Stomach (tissue), 9 donors: Measurements from ENCODE around the gene NPPC. TPM values are rescaled to one million over a fixed set of nuclear protein-coding genes. Genes with fewer than 3 reads are reported as not detected.

Experiments
- DNase-seq, 2 donors: peaks; one replicate each; pipeline versions ENCODE4 v3.0.0 to v3.0.0-alpha.2; 2013 to 2019
- H3K27ac ChIP-seq, 5 donors: fragments of 200-600 bp in 4 of 5; sonication (generic) in 4 of 5; one replicate each; pipeline ENCODE4 v1.5.1; 2013 to 2019; ENCODE audit warnings: mild to moderate bottlenecking in 1 of 5, moderate library complexity in 1 of 5
- H3K27me3 ChIP-seq, 3 donors: fragments of 200-600 bp; sonication (generic); one replicate each; pipeline ENCODE4 v1.5.1; 2017 to 2019; ENCODE audit warnings: mixed run types in 1 of 3
- H3K36me3 ChIP-seq, 4 donors: fragments of 200-600 bp; sonication (generic); 1 replicate in 3 of 4; 2 replicates in 1 of 4; pipeline ENCODE4 v1.5.1; 2016 to 2019
- H3K4me1 ChIP-seq, 4 donors: fragments of 200-600 bp; sonication (generic); one replicate each; pipeline ENCODE4 v1.5.1; 2016 to 2019
- H3K4me3 ChIP-seq, 4 donors: fragments of 200-600 bp; sonication (generic) in 3 of 4; one replicate each; pipeline ENCODE4 v1.5.1; 2016 to 2019; ENCODE audit warnings: mild to moderate bottlenecking in 1 of 4
- H3K9me3 ChIP-seq, 4 donors: fragments of 200-600 bp; sonication (generic); one replicate each; pipeline ENCODE4 v1.5.1; 2016 to 2019
- EP300 ChIP-seq: sonication (generic); formaldehyde crosslinking; IDR thresholded peaks from one replicate; pipeline ENCODE4 v1.6.1; 2017; ENCODE audit warnings: antibody characterized with exemption
- POLR2A ChIP-seq, 4 donors: fragments of 450-650 bp; IDR thresholded peaks; one replicate each; pipeline ENCODE4 v1.6.1; 2016; ENCODE audit warnings: antibody characterized with exemption in 4 of 4, control low read depth in 2 of 4, mild to moderate bottlenecking in 1 of 4, moderate library complexity in 1 of 4
- POLR2AphosphoS5 ChIP-seq, 3 donors: sonication (generic); formaldehyde crosslinking; IDR thresholded peaks; one replicate each; pipeline ENCODE4 v1.6.1; 2016; ENCODE audit warnings: antibody characterized with exemption in 3 of 3
- WGBS, 5 donors: extraction: QIAGEN DNeasy Blood & Tissue Kit in 3 of 5; methylation state at CpG; one replicate each; pipeline versions ENCODE4 v1.1.5 to v1.1.7; 2013 to 2018; 5-methylcytosine and 5-hydroxymethylcytosine counted together
- intact Hi-C: fragments of 100-400 bp; cut with DNase I; formaldehyde crosslinking; loops from one replicate; pipeline ENCODE4 v1.15.1; 2023; ENCODE audit warnings: low total_unique reads
- polyA plus RNA-seq, 3 donors: library from polyadenylated mRNA; stranded (reverse); fragments of 200-250 nt; gene quantifications; one replicate each; pipeline ENCODE4 v1.2.3, GENCODE V29; 2013
- small RNA-seq, 4 donors: library from RNA; depleted of rRNA; stranded (forward); fragments of <200 nt; gene quantifications; one replicate each; pipeline ENCODE3, GENCODE V24; 2016
- total RNA-seq, 5 donors: library from RNA; depleted of rRNA; stranded (reverse); fragments of >200 nt; gene quantifications; one replicate each; pipeline versions ENCODE4 v1.1.0 to v1.2.3, GENCODE V29; 2014 to 2016
- TF ChIP-seq, protein P1 (sequence below), 7 experiments: fragments of 450-650 bp in 4 of 7; fragments of 200-600 bp in 3 of 7; sonication (generic) in 3 of 7; IDR thresholded peaks; one replicate each; pipeline ENCODE4 v1.5.1; 2016 to 2019; ENCODE audit warnings: antibody characterized with exemption in 7 of 7, control low read depth in 2 of 7, mild to moderate bottlenecking in 1 of 7
- donor health status: healthy with polysubstance abuse.
- donor health status: Bipolar disorder and iron deficiency.
- donor health status: healthy.

NPPC gene
- total and polyA plus RNA-seq, 8 donors: 2.9 to 4.0 TPM; not detected in 6

DNA sequence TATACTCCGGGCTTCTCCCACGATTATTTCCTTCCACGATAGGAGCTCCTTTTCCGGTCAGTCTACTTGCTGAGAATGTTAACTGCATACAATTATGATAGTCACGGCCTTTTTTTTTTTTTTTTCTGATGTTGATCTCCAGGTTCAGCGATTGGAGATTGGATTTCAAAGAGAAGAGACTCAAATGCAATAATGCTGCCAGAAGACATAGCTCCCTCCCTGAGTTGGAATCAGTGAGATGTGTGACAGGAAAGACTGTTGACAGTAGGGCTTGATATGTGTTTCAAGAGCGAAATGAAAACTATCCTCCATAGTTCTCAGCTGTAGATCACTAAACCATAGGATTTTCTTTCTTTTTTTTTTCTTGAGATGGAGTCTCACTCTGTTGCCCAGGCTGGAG, 47.0 kb downstream of the NPPC start:
- TF ChIP-seq EP300 (no peak), POLR2A (IDR thresholded peaks at IDR 0.05) (no peak), POLR2AphosphoS5 (IDR thresholded peaks at IDR 0.05) (no peak)
- TF ChIP-seq, protein P1, sequence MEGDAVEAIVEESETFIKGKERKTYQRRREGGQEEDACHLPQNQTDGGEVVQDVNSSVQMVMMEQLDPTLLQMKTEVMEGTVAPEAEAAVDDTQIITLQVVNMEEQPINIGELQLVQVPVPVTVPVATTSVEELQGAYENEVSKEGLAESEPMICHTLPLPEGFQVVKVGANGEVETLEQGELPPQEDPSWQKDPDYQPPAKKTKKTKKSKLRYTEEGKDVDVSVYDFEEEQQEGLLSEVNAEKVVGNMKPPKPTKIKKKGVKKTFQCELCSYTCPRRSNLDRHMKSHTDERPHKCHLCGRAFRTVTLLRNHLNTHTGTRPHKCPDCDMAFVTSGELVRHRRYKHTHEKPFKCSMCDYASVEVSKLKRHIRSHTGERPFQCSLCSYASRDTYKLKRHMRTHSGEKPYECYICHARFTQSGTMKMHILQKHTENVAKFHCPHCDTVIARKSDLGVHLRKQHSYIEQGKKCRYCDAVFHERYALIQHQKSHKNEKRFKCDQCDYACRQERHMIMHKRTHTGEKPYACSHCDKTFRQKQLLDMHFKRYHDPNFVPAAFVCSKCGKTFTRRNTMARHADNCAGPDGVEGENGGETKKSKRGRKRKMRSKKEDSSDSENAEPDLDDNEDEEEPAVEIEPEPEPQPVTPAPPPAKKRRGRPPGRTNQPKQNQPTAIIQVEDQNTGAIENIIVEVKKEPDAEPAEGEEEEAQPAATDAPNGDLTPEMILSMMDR (IDR thresholded peaks at IDR 0.05): no peak
- WGBS, 5 donors: 84 to 91% (median 90%) methylated on average over 7 of the region's 7 CpGs
- Histone ChIP-seq H3K27ac (no peak overlapping the region), H3K4me1 (peaks cover 0 to 8% (median 3%) of the 10 kb centered on the region in 4 donors), H3K9me3 (no peaks in the 10 kb centered on the region), H3K4me3 (no peak overlapping the region), H3K27me3 (peaks cover 0 to 43% (median 6%) of the 10 kb centered on the region in 3 donors), H3K36me3 (no peaks in the 10 kb centered on the region)
- intact Hi-C loops: no loop called here
- DNase-seq: no peak

- peak in 1 of 2 donors; percentile 30 for DNase-seq
- TF ChIP-seq, protein P1 (IDR thresholded peaks at IDR 0.05): no peak
- TF ChIP-seq EP300 (no peak), POLR2A (IDR thresholded peaks at IDR 0.05) (no peak), POLR2AphosphoS5 (IDR thresholded peaks at IDR 0.05) (no peak)
- Histone ChIP-seq H3K9me3 (no peaks in the 10 kb centered on the region), H3K4me3 (no peak overlapping the region), H3K27me3 (peaks cover 0 to 47% (median 6%) of the 10 kb centered on the region in 3 donors), H3K27ac (no peak overlapping the region), H3K36me3 (no peaks in the 10 kb centered on the region), H3K4me1 (no peaks in the 10 kb centered on the region)
- intact Hi-C loops: no loop called here
- whole genome bisulfite sequencing, 5 donors: 73 to 79% (median 78%) methylated on average over 11 to 15 of the region's 15 CpGs
Measured at GRCh38 chr2:231877533-231878456, 48.4 kb downstream of the NPPC start.

- Histone ChIP-seq H3K36me3 (no peaks in the 10 kb centered on the region), H3K9me3 (no peaks in the 10 kb centered on the region), H3K27me3 (peaks cover 0 to 65% (median 6%) of the 10 kb centered on the region in 3 donors), H3K4me3 (no peak overlapping the region), H3K4me1 (no peaks in the 10 kb centered on the region), H3K27ac (no peak overlapping the region)
- no peak for TF ChIP-seq POLR2AphosphoS5 (IDR thresholded peaks at IDR 0.05)
- TF ChIP-seq POLR2A (IDR thresholded peaks at IDR 0.05): no peak
- TF ChIP-seq EP300: no peak
- TF ChIP-seq, protein P1 (IDR thresholded peaks at IDR 0.05): no peak
- intact Hi-C loops: no loop called here
- DNase-seq: no peak
- 63 to 85% (median 77%) methylated on average over 1 of the region's 1 CpG for WGBS, 5 donors
Measured at GRCh38 chr2:231874944-231875343, 51.3 kb downstream of the NPPC start.

Small RNA genes within 50 kb of the gene (small RNA-seq; reads per million reads assigned to genes)
- 0 reads per million in 4 donors for gene MIR1471

Other genes starting within 250 kb of the NPPC start
- 1,000 to 10,000 TPM in 1 of 5 donors, 100 to 1,000 TPM in 4; 244 to 1,175 (median 701) TPM for gene PTMA, start 217.9 kb downstream of the NPPC start, total RNA-seq
- 1,000 to 10,000 TPM; 1,451 to 2,006 (median 1,527) TPM for gene PTMA, start 217.9 kb downstream of the NPPC start, polyA plus RNA-seq
- gene PDE6D, start 145.1 kb downstream of the NPPC start, total RNA-seq: 10 to 100 TPM in 3 of 5 donors, 1 to 10 TPM in 1, not detected in 1; 1.7 to 27.8 (median 21.2) TPM
- 10 to 100 TPM; 24.1 to 29.4 (median 25.4) TPM for gene PDE6D, start 145.1 kb downstream of the NPPC start, polyA plus RNA-seq
- 10 to 100 TPM in 4 of 5 donors, 1 to 10 TPM in 1; 2.3 to 89.3 (median 28.1) TPM for gene COPS7B, start 140.0 kb downstream of the NPPC start, total RNA-seq
- 10 to 100 TPM; 13.1 to 20.0 (median 14.8) TPM for gene COPS7B, start 140.0 kb downstream of the NPPC start, polyA plus RNA-seq
- gene DIS3L2, start 35.3 kb upstream of the NPPC start, total RNA-seq: 100 to 1,000 TPM in 1 of 5 donors, 10 to 100 TPM in 4; 17.7 to 124 (median 51.8) TPM
- gene DIS3L2, start 35.3 kb upstream of the NPPC start, polyA plus RNA-seq: 10 to 100 TPM; 10.4 to 17.2 (median 13.5) TPM